H9 (cell line): ENCODE data around the gene LEFTY2. TPM values are rescaled to one million over a fixed set of nuclear protein-coding genes. Genes with fewer than 3 reads are reported as not detected.

ENCODE experiments used
- DNase-seq: peaks from one replicate; pipeline ENCODE4 v3.0.0-alpha.2; 2017
- H2AFZ ChIP-seq: one replicate; pipeline ENCODE4 v1.6.1; 2013; ENCODE audit warnings: mild to moderate bottlenecking, low read length, control low read depth, moderate library complexity
- H2AK5ac ChIP-seq: 2 replicates; pipeline ENCODE4 v1.6.1; 2013; ENCODE audit warnings: low read length, control low read depth, mixed read lengths; ENCODE audit not compliant: insufficient read length
- H2BK120ac ChIP-seq: one replicate; pipeline ENCODE4 v1.6.1; 2013; ENCODE audit warnings: low read depth, mild to moderate bottlenecking, low read length, control low read depth, inconsistent platforms; ENCODE audit not compliant: poor library complexity, severe bottlenecking
- H2BK12ac ChIP-seq: 2 replicates; pipeline ENCODE4 v1.6.1; 2013; ENCODE audit warnings: low read length, control low read depth, mixed read lengths, low read depth; ENCODE audit not compliant: insufficient read length
- H2BK15ac ChIP-seq: 2 replicates; pipeline ENCODE4 v1.6.1; 2013; ENCODE audit warnings: low read depth, low read length, control low read depth
- H2BK20ac ChIP-seq: one replicate; pipeline ENCODE4 v1.6.1; 2013; ENCODE audit warnings: low read depth, mild to moderate bottlenecking, low read length, control low read depth, inconsistent platforms; ENCODE audit not compliant: poor library complexity, severe bottlenecking
- H2BK5ac ChIP-seq: 2 replicates; pipeline ENCODE4 v1.6.1; 2013; ENCODE audit warnings: low read length, control low read depth, mixed read lengths; ENCODE audit not compliant: insufficient read length
- H3K14ac ChIP-seq: 2 replicates; pipeline ENCODE4 v1.6.1; 2013; ENCODE audit warnings: low read length, control low read depth; ENCODE audit not compliant: insufficient read depth
- H3K18ac ChIP-seq: 2 replicates; pipeline ENCODE4 v1.6.1; 2013; ENCODE audit warnings: low read depth, mild to moderate bottlenecking, mixed read lengths, low read length, control low read depth; ENCODE audit not compliant: insufficient read length
- H3K23ac ChIP-seq: 2 replicates; pipeline ENCODE4 v1.6.1; 2013; ENCODE audit warnings: low read length, control low read depth, mixed read lengths, low read depth; ENCODE audit not compliant: insufficient read length
- H3K23me2 ChIP-seq: 2 replicates; pipeline ENCODE4 v1.6.1; 2013; ENCODE audit warnings: low read depth, mild to moderate bottlenecking, mixed read lengths, low read length, control low read depth; ENCODE audit not compliant: insufficient read length, poor library complexity, severe bottlenecking
- H3K27ac ChIP-seq: 2 replicates; pipeline ENCODE4 v1.5.1; 2013; ENCODE audit warnings: low read length, control low read depth, mixed read lengths, low read depth; ENCODE audit not compliant: insufficient read length
- H3K27me3 ChIP-seq: 2 replicates; pipeline ENCODE4 v1.6.1; 2013; ENCODE audit warnings: low read length, control low read depth, inconsistent platforms; ENCODE audit not compliant: insufficient read depth
- H3K4ac ChIP-seq: 2 replicates; pipeline ENCODE4 v1.6.1; 2013; ENCODE audit warnings: low read depth, mild to moderate bottlenecking, control low read depth, inconsistent platforms, low read length, moderate library complexity
- H3K4me1 ChIP-seq: 2 replicates; pipeline ENCODE4 v1.6.1; 2013; ENCODE audit warnings: low read length, control low read depth, inconsistent platforms; ENCODE audit not compliant: insufficient read depth
- H3K4me2 ChIP-seq: 2 replicates; pipeline ENCODE4 v1.6.1; 2013; ENCODE audit warnings: low read length, control low read depth, mixed read lengths; ENCODE audit not compliant: insufficient read length, insufficient read depth
- H3K56ac ChIP-seq: 2 replicates; pipeline ENCODE4 v1.6.1; 2013; ENCODE audit warnings: low read depth, mild to moderate bottlenecking, mixed read lengths, low read length, control low read depth; ENCODE audit not compliant: insufficient read length
- H3K79me1 ChIP-seq: 2 replicates; pipeline ENCODE4 v1.6.1; 2013; ENCODE audit warnings: low read depth, mild to moderate bottlenecking, moderate library complexity, low read length, control low read depth, inconsistent platforms; ENCODE audit not compliant: insufficient read depth, poor library complexity, severe bottlenecking
- H3K79me2 ChIP-seq: 2 replicates; pipeline ENCODE4 v1.6.1; 2013; ENCODE audit warnings: low read length, control low read depth, inconsistent platforms; ENCODE audit not compliant: insufficient read depth
- H3K9ac ChIP-seq: 2 replicates; pipeline ENCODE4 v1.6.1; 2013; ENCODE audit warnings: low read length, control low read depth, mixed read lengths; ENCODE audit not compliant: insufficient read length; ENCODE audit errors: extremely low read depth
- H3K9me3 ChIP-seq: one replicate; pipeline ENCODE4 v1.6.1; 2013; ENCODE audit warnings: low read depth, low read length, inconsistent platforms; ENCODE audit not compliant: control insufficient read depth
- H3T11ph ChIP-seq: one replicate; pipeline ENCODE4 v1.6.1; 2013; ENCODE audit warnings: mild to moderate bottlenecking, low read length, control low read depth, inconsistent platforms
- H4K20me1 ChIP-seq: one replicate; pipeline ENCODE4 v1.6.1; 2013; ENCODE audit not compliant: control insufficient read depth, insufficient read length, insufficient read depth
- H4K5ac ChIP-seq: 2 replicates; pipeline ENCODE4 v1.6.1; 2013; ENCODE audit warnings: low read depth, mild to moderate bottlenecking, mixed read lengths, low read length, control low read depth; ENCODE audit not compliant: insufficient read length
- H4K8ac ChIP-seq: replicated peaks from 2 replicates; pipeline ENCODE4 v1.6.1; 2013; ENCODE audit warnings: low read length, control low read depth, mixed read lengths, low read depth; ENCODE audit not compliant: insufficient read length
- H4K91ac ChIP-seq: 2 replicates; pipeline ENCODE4 v1.6.1; 2013; ENCODE audit warnings: low read depth, mild to moderate bottlenecking, moderate library complexity, mixed read lengths, low read length, control low read depth; ENCODE audit not compliant: insufficient read length
- H3K27ac Mint-ChIP-seq, 3 experiments: 2 replicates in 2 of 3; 3 replicates in 1 of 3; pipeline ENCODE4 v1.8.0; 2020 to 2021; ENCODE audit warnings: mixed read lengths in 3 of 3, mild to moderate bottlenecking in 1 of 3, moderate library complexity in 1 of 3
- H3K27me3 Mint-ChIP-seq: 2 replicates; pipeline ENCODE4 v1.8.0; 2021; ENCODE audit warnings: low read depth, mild to moderate bottlenecking, moderate library complexity, mixed read lengths
- H3K36me3 Mint-ChIP-seq, 3 experiments: 2 replicates in 2 of 3; 3 replicates in 1 of 3; pipeline ENCODE4 v1.8.0; 2020 to 2021; ENCODE audit warnings: low read depth in 3 of 3, mixed read lengths in 3 of 3; ENCODE audit not compliant: insufficient read depth in 1 of 3
- H3K4me1 Mint-ChIP-seq, 2 experiments: 2 replicates each; pipeline ENCODE4 v1.8.0; 2020; ENCODE audit warnings: mixed read lengths in 2 of 2
- H3K4me3 Mint-ChIP-seq, 2 experiments: 2 replicates in 1 of 2; 3 replicates in 1 of 2; pipeline ENCODE4 v1.8.0; 2020 to 2021; ENCODE audit warnings: mild to moderate bottlenecking in 2 of 2, mixed read lengths in 2 of 2, moderate library complexity in 1 of 2
- H3K9me3 Mint-ChIP-seq, 2 experiments: 2 replicates in 1 of 2; 3 replicates in 1 of 2; pipeline ENCODE4 v1.8.0; 2020; ENCODE audit warnings: mild to moderate bottlenecking in 2 of 2, mixed read lengths in 2 of 2, moderate library complexity in 1 of 2
- WGBS: extraction: QIAGEN DNeasy Blood & Tissue Kit; methylation state at CpG from one replicate; pipeline ENCODE4 v1.1.7; 2013; ENCODE audit warnings: missing lambda C conversion rate, low lambda C conversion rate, mixed read lengths; ENCODE audit not compliant: insufficient read length; ENCODE audit errors: extremely low coverage; 5-methylcytosine and 5-hydroxymethylcytosine counted together
- total RNA-seq: library from RNA; stranded (reverse); gene quantifications from 2 replicates; pipeline ENCODE4 v1.2.1, GENCODE V29; 2021
- TF ChIP-seq, protein P1 (sequence below): fragments of 200-600 bp; sonication (generic); conservative IDR thresholded peaks from 3 replicates; pipeline ENCODE4 v1.8.0; 2021; ENCODE audit warnings: antibody characterized with exemption, mild to moderate bottlenecking

Gene LEFTY2
- total RNA-seq, 1 experiment from 2014 or later, result 16.3 TPM

DNA sequence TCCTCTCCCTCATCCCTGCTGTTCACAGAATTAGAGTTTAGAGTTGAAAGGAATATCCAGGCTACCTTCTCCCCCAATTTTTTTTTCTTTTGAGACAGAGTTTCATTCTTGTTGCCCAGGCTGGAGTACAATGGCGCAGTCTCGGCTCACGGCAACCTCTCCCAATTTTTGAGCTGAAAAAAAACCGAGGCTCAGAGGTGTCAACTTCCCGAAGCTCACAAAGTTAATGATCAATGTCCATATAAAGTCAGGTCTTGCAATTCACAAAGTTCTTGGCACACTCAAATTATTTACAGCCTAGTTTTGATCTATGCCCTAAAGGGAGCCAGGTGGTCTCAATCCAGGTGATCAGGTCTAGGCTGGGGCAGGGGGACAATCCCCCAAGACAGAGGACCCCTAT lies 51.3 kb downstream of the LEFTY2 start:
- Histone ChIP-seq H3K18ac (peak overlapping the region; percentile 27), H3K9ac (no peak overlapping the region), H2BK20ac (no peak overlapping the region), H4K5ac (no peak overlapping the region), H3K23ac (no peak overlapping the region), H3K23me2 (no peaks in the 10 kb centered on the region), H4K91ac (no peak overlapping the region), H3K27ac (no peak overlapping the region), H3K56ac (no peak overlapping the region), H3K27me3 (no peaks in the 10 kb centered on the region), H2BK12ac (no peak overlapping the region), H3K14ac (no peak overlapping the region), H4K20me1 (no peaks in the 10 kb centered on the region), H3K79me1 (no peaks in the 10 kb centered on the region), H2AFZ (no peak overlapping the region), H4K8ac (no peak overlapping the region), H2AK5ac (no peak overlapping the region), H3K4me1 (peaks cover 3% of the 10 kb centered on the region; the same call in 1 of the 2 replicates), H2BK15ac (no peak overlapping the region), H2BK120ac (no peak overlapping the region), H3K79me2 (peaks cover 2% of the 10 kb centered on the region; the same call in 1 of the 2 replicates), H3K4ac (no peak overlapping the region), H3K4me2 (no peak overlapping the region), H3T11ph (peak overlapping the region; percentile 77), H3K9me3 (no peaks in the 10 kb centered on the region), H2BK5ac (no peak overlapping the region)
- Mint-ChIP-seq H3K27ac (peak overlapping the region in 2 of 3 experiments; percentile 64 to 96; a peak in 4 of 7 replicates), H3K27me3 (peaks cover 2% of the 10 kb centered on the region; the same call in 1 of the 2 replicates), H3K4me1 (peaks cover 39% of the 10 kb centered on the region in 2 experiments), H3K4me3 (peak overlapping the region; percentile 25 to 38; a peak in 3 of 5 replicates), H3K9me3 (no peaks in the 10 kb centered on the region; a peak in 1 of 5 replicates), H3K36me3 (peaks cover 0 to 13% (median 0%) of the 10 kb centered on the region in 3 experiments; a peak in 5 of 7 replicates)
- WGBS, result no CpG with 5 or more reads among the region's 5 CpGs
- TF ChIP-seq, protein P1, sequence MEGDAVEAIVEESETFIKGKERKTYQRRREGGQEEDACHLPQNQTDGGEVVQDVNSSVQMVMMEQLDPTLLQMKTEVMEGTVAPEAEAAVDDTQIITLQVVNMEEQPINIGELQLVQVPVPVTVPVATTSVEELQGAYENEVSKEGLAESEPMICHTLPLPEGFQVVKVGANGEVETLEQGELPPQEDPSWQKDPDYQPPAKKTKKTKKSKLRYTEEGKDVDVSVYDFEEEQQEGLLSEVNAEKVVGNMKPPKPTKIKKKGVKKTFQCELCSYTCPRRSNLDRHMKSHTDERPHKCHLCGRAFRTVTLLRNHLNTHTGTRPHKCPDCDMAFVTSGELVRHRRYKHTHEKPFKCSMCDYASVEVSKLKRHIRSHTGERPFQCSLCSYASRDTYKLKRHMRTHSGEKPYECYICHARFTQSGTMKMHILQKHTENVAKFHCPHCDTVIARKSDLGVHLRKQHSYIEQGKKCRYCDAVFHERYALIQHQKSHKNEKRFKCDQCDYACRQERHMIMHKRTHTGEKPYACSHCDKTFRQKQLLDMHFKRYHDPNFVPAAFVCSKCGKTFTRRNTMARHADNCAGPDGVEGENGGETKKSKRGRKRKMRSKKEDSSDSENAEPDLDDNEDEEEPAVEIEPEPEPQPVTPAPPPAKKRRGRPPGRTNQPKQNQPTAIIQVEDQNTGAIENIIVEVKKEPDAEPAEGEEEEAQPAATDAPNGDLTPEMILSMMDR, result no peak
- DNase-seq, result no peak
